Measurements from ENCODE around the gene KMT2B.

KMT2B gene

DNA sequence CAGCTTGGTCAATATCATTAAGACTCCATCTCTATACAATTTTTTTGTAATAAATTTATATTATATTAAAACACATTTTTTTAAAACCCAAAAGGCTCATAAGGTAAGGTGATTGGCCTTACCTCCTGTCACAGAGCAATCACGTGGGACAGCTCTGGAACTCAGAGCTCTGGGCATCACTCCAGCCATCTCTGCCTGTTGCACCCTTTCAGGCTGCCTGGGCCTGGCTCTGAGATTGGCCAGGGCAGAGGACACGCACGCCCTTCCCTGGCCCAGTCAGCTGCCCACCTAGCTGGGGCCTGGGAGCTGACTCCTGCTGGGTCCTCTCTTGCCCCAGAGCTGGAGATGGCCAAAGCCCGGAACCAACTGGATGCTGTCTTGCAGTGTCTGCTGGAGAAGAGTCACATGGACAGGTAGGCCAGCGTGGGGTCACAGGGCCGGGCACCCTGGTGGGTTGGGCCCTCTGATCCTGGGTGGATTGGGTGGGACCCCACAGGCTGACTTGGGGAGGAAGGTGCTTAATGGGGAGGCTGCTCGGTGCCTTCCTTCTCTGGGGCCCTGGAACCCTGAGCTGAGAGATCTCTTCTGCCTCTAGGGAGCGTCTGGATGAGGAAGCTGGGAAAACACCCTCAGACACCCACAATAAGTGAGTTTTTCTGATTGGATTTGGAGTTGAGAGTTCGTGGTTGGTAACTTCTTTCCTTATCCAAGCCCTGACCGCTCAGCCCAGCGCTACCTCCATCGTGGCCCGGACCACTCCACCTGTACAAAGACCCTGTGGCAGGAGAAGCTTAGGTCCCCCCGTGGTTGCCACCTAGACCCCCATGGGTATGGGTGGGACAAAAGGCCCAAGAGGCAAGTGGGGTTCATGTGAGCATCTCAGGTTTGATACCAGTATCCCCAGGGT is 34.3 kb downstream of the KMT2B start:
- 90 to 92% methylated on average over 13 to 14 of the region's 14 CpGs for WGBS, 2 experiments
- H3K4me1 ChIP-seq (ENCODE audit: control insufficient read depth, insufficient read depth, low read length): peaks cover 14% of the 10 kb centered on the region
- no peaks in the 10 kb centered on the region for H3K9me3 ChIP-seq (ENCODE audit: control insufficient read depth, low read length)
- H3K27ac ChIP-seq (ENCODE audit: insufficient read depth, low read depth, low read length, poor library complexity, severe bottlenecking): no peak overlapping the region
- H3K4me3 ChIP-seq (ENCODE audit: insufficient read depth, low read depth, low read length): no peak overlapping the region
- no peaks in the 10 kb centered on the region for H3K36me3 ChIP-seq (ENCODE audit: control insufficient read depth, insufficient read depth, low read length)
- H3K27me3 ChIP-seq (ENCODE audit: control insufficient read depth, insufficient read depth, low read length, poor library complexity, severe bottlenecking): peaks cover 22% of the 10 kb centered on the region

DNA sequence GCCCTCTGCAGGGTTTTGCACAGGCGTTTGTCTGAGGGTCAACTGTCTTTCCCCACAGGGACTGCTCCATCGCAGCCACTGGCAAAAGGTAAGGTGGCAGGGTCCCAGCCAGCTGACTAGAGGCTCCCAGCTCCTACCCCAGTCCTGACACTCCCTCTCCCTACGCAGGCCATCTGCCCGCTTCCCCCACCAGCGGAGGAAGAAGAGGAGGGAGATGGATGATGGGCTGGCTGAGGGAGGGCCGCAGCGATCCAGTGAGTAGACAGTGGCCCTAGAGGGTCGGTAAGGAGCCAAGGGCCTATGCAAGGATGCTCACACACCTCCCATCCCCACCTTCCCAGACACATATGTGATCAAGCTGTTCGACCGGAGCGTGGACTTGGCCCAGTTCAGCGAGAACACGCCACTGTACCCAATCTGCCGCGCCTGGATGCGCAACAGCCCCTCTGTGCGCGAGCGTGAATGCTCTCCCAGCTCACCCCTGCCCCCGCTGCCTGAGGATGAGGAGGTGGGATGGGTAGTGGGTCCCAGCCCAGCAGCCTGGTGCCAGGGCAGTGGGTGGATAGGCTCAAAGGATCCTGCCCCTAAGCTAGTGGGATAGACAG is 35.0 kb downstream of the KMT2B start:
- 94% methylated on average over 19 to 20 of the region's 20 CpGs for WGBS, 2 experiments
- H3K9me3 ChIP-seq (ENCODE audit: control insufficient read depth, low read length): no peaks in the 10 kb centered on the region
- H3K4me1 ChIP-seq (ENCODE audit: control insufficient read depth, insufficient read depth, low read length): peaks cover 16% of the 10 kb centered on the region
- H3K27ac ChIP-seq (ENCODE audit: insufficient read depth, low read depth, low read length, poor library complexity, severe bottlenecking): no peak overlapping the region
- no peak overlapping the region for H3K4me3 ChIP-seq (ENCODE audit: insufficient read depth, low read depth, low read length)
- peaks cover 22% of the 10 kb centered on the region for H3K27me3 ChIP-seq (ENCODE audit: control insufficient read depth, insufficient read depth, low read length, poor library complexity, severe bottlenecking)
- no peaks in the 10 kb centered on the region for H3K36me3 ChIP-seq (ENCODE audit: control insufficient read depth, insufficient read depth, low read length)

DNA sequence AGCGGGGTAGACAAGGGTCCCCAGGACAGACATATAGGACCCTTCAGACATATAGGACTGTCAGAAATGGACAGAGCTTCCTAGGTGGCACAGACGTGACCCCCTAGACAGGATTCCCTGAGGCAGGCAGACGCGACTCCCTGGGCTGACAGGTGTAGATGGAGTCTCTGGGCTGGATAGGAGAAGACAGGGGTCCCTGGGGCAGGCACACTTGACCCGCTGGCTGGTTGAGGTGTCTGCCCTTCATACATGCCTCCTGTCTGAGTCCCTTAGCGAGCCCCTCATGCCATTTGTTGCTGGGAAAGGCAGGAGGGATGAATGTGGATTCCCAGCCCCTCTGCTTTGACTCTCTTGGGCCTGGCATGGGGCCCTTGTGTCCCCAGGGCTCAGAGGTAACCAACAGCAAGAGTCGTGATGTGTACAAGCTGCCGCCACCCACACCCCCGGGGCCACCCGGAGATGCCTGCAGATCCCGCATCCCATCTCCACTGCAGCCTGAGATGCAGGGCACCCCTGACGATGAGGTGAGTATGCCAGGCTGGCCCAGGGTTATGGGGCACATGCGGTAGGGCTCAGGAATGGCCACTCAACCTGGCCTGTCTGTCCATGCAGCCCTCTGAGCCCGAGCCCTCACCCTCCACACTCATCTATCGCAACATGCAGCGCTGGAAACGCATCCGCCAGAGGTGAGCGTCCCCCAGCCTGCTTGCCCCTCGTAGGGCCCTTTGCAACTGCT is 36.0 kb downstream of the KMT2B start:
- WGBS, 2 experiments: 93 to 96% methylated on average over 20 of the region's 20 CpGs
- Histone ChIP-seq H3K36me3 (ENCODE audit: control insufficient read depth, insufficient read depth, low read length) (no peaks in the 10 kb centered on the region), H3K9me3 (ENCODE audit: control insufficient read depth, low read length) (no peaks in the 10 kb centered on the region), H3K27ac (ENCODE audit: insufficient read depth, low read depth, low read length, poor library complexity, severe bottlenecking) (no peak overlapping the region), H3K27me3 (ENCODE audit: control insufficient read depth, insufficient read depth, low read length, poor library complexity, severe bottlenecking) (peaks cover 22% of the 10 kb centered on the region), H3K4me3 (ENCODE audit: insufficient read depth, low read depth, low read length) (no peak overlapping the region), H3K4me1 (ENCODE audit: control insufficient read depth, insufficient read depth, low read length) (peaks cover 16% of the 10 kb centered on the region)

DNA sequence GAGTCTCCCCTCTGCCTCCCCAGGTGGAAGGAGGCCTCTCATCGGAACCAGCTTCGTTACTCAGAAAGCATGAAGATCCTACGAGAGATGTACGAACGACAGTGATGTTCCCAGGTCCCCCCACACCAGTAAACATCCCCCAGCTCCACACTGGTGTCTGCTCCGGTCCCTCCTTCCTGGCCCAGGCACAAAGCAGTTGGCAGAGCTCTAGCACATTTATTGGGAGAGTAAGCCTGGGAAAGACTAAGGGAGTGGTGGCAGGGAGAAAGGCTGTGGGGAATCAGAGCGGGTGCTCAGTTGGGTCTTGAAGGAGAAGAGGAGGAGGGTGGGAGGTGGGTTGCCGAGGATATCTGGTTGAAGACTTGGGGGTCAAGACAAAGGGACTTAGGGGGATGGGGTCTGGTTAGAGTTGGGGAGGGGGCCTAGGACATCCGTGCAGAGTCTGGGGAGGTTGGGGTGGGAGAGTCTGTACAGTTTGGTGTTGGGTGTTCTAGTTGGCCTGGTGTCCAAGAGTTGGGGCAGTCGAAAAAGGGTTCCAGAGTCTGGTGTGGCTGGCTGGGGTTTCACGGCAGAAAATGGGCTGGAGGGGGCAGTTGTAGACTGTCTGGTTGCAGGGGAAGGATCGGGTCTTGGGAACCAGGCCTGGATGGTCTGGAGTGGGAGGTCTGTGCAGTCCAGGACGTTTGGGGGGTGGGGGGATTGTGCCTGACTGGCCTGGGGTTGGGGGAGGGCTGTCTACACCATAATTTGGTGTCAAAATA is 36.7 kb downstream of the KMT2B start:
- no peaks in the 10 kb centered on the region for H3K36me3 ChIP-seq (ENCODE audit: control insufficient read depth, insufficient read depth, low read length)
- H3K9me3 ChIP-seq (ENCODE audit: control insufficient read depth, low read length): no peaks in the 10 kb centered on the region
- H3K27ac ChIP-seq (ENCODE audit: insufficient read depth, low read depth, low read length, poor library complexity, severe bottlenecking): no peak overlapping the region
- WGBS, 2 experiments: 89 to 90% methylated on average over 13 of the region's 13 CpGs
- peaks cover 22% of the 10 kb centered on the region for H3K27me3 ChIP-seq (ENCODE audit: control insufficient read depth, insufficient read depth, low read length, poor library complexity, severe bottlenecking)
- H3K4me1 ChIP-seq (ENCODE audit: control insufficient read depth, insufficient read depth, low read length): peaks cover 16% of the 10 kb centered on the region
- H3K4me3 ChIP-seq (ENCODE audit: insufficient read depth, low read depth, low read length): no peak overlapping the region

DNA sequence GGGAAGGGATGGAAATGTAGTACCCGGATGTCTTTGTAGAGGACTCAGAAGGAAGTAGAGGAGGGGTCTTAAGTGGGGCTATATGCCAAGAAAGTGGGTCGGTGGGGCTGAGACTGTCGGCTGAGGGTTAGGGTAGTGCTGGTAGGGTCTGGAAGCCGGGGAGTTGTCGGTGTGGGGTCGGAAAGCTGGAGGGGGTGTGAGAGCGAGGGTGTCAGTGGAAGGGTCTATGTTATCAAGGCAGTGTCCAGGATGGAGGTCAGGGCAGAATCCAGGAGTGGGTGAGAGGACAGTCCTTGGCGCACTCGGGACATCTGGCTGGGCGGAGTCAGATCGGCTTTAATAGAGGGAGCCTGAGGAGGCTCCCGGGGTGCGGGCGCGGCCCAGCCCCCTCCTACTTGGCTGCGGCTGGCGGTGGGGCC is 37.3 kb downstream of the KMT2B start:
- peak overlapping the region; percentile 20 for H3K4me3 ChIP-seq (ENCODE audit: insufficient read depth, low read depth, low read length)
- H3K27ac ChIP-seq (ENCODE audit: insufficient read depth, low read depth, low read length, poor library complexity, severe bottlenecking): no peak overlapping the region
- WGBS, 2 experiments: 53 to 61% methylated on average over 17 of the region's 17 CpGs
- peaks cover 2% of the 10 kb centered on the region for H3K36me3 ChIP-seq (ENCODE audit: control insufficient read depth, insufficient read depth, low read length)
- peaks cover 16% of the 10 kb centered on the region for H3K4me1 ChIP-seq (ENCODE audit: control insufficient read depth, insufficient read depth, low read length)
- H3K9me3 ChIP-seq (ENCODE audit: control insufficient read depth, low read length): no peaks in the 10 kb centered on the region
- peaks cover 22% of the 10 kb centered on the region for H3K27me3 ChIP-seq (ENCODE audit: control insufficient read depth, insufficient read depth, low read length, poor library complexity, severe bottlenecking)

DNA sequence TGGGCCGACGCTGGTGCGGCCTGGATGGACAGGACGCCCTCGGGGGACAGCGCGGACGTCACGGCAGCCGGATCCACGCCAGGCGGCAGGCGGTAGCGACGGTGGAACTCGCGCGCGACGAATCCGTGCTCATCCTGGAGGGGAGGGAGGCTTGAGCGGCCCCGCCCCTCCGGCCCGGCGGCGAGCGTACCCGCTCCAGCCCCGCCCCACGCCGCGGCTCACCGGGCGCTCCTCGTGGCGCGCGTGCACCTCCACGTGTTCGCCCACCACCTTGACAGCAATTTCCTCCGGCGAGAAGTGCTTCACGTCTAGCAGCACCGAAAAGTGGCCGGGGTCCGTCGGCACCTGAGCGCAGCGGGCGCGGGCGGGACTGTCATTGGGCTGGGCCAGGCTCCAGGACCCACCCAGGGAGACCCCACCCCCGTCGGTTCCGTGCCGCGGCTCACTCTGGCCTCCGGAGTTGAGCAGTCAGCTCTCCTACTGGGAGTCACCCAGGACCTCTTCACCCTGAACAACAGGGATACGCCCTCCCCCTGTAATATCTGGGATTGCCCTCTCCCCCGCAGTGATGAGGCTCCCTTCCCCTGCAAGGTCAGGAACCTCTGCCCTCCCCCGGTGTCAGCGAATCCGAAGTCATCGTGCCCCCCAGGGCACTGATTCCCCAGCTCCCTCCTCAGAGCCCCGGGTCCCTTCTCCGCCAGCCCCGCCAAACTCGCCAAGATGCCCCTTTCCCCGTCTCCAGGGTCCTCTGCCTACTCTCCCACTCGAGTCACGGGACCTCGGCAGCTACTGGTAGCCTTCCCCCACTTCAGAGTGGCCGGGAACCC is 38.0 kb downstream of the KMT2B start:
- H3K27me3 ChIP-seq (ENCODE audit: control insufficient read depth, insufficient read depth, low read length, poor library complexity, severe bottlenecking): peaks cover 22% of the 10 kb centered on the region
- WGBS, 2 experiments: 38 to 39% methylated on average over 74 of the region's 74 CpGs
- no peaks in the 10 kb centered on the region for H3K9me3 ChIP-seq (ENCODE audit: control insufficient read depth, low read length)
- H3K27ac ChIP-seq (ENCODE audit: insufficient read depth, low read depth, low read length, poor library complexity, severe bottlenecking): no peak overlapping the region
- peak overlapping the region; percentile 20 for H3K4me3 ChIP-seq (ENCODE audit: insufficient read depth, low read depth, low read length)
- peaks cover 16% of the 10 kb centered on the region for H3K4me1 ChIP-seq (ENCODE audit: control insufficient read depth, insufficient read depth, low read length)
- peaks cover 4% of the 10 kb centered on the region for H3K36me3 ChIP-seq (ENCODE audit: control insufficient read depth, insufficient read depth, low read length)

DNA sequence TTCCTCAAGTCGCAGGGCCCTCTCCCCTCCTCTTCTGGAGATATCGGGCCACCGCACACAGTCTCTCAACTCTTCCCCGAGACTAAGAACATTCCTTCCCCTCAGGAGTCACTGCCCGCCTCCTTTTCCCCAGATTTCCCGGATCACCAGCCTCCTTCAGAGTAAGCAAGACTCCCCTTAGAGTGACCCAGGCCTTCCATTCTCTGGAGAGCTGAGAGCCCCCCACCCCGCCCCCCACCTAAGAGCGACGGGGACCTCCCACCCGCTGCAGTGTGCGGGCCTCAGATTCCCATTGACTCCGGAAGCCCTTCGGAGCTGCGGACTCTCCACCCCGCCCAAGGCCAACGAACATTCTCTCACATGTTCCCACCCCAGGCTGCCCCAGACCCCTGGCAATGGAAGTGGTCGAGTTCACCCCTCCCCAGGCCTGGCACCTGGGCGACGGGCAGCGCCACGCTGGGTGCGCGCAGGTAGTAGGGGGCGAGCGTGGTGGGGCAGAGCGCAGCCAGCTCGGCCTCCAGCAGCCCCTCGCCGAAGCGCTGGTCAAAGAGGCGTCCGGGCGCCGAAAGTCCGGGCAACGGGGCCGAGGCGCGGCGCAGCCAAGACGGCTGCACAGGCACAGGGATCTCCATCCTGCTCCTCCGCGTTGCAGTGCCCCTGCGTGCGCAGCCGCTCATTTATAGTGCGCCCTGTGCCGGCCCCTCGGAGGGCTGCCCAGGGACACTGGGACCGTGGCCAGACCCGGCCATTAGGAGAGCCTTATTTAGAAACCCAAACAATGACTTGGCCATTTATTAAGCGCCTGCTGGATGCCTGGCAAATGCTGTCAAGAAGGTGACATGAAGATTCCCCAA is 38.8 kb downstream of the KMT2B start, which contains the start of gene HSPB6:
Gene HSPB6 (minus strand): TSS at position 653 of the 854 bp plus-strand sequence. CDS start 21 bp downstream, at position 632.
- H3K27me3 ChIP-seq (ENCODE audit: control insufficient read depth, insufficient read depth, low read length, poor library complexity, severe bottlenecking): peaks cover 22% of the 10 kb centered on the region
- H3K4me1 ChIP-seq (ENCODE audit: control insufficient read depth, insufficient read depth, low read length): peaks cover 16% of the 10 kb centered on the region
- H3K4me3 ChIP-seq (ENCODE audit: insufficient read depth, low read depth, low read length): peak within 1 kb of the TSS; percentile 99
- H3K27ac ChIP-seq (ENCODE audit: insufficient read depth, low read depth, low read length, poor library complexity, severe bottlenecking): peak within 1 kb of the TSS; percentile 9
- no peaks in the 10 kb centered on the region for H3K9me3 ChIP-seq (ENCODE audit: control insufficient read depth, low read length)
- H3K36me3 ChIP-seq (ENCODE audit: control insufficient read depth, insufficient read depth, low read length): peaks cover 4% of the 10 kb centered on the region
- WGBS, 2 experiments: 75% methylated on average over 52 of the region's 52 CpGs

DNA sequence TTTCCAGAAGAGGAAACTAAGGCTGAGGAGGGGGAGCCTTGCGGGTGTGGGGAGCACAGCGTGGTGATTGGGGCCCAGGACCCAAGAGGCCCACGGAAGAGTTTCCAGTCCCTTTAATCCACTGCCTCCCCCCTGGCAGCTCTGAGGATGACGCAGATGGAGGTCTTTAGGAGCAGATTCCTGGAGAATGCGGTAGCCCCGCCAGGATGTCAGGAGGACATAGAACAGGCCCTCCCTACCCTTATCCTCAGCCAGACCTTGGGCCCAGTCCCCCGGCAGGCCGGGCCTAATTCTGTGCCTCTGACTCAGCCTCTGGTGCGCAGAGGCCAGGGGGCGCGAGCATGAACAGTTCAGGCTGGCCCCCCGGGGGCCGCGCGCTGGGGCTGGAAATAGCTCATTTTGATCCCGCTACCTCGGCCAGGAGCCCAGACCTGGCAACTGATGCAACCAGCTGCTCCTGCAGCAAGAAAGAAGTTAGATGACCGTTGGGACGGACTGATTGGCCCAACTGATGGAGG is 39.5 kb downstream of the KMT2B start:
- peaks cover 16% of the 10 kb centered on the region for H3K4me1 ChIP-seq (ENCODE audit: control insufficient read depth, insufficient read depth, low read length)
- peak overlapping the region; percentile 99 for H3K4me3 ChIP-seq (ENCODE audit: insufficient read depth, low read depth, low read length)
- peaks cover 22% of the 10 kb centered on the region for H3K27me3 ChIP-seq (ENCODE audit: control insufficient read depth, insufficient read depth, low read length, poor library complexity, severe bottlenecking)
- H3K27ac ChIP-seq (ENCODE audit: insufficient read depth, low read depth, low read length, poor library complexity, severe bottlenecking): peak overlapping the region; percentile 9
- 35% methylated on average over 19 of the region's 19 CpGs for WGBS, 2 experiments
- H3K36me3 ChIP-seq (ENCODE audit: control insufficient read depth, insufficient read depth, low read length): peaks cover 8% of the 10 kb centered on the region
- H3K9me3 ChIP-seq (ENCODE audit: control insufficient read depth, low read length): no peaks in the 10 kb centered on the region

All from ectodermal cell (in vitro differentiated cells).